Measurements from ENCODE around the gene CDC37L1.

- TF ChIP-seq CTCF (IDR thresholded peaks at IDR 0.05), result no peak
- TF ChIP-seq TAF1 (IDR thresholded peaks at IDR 0.05; ENCODE audit: borderline replicate concordance, low read depth, low read length), result no peak
- TF ChIP-seq, protein P1, sequence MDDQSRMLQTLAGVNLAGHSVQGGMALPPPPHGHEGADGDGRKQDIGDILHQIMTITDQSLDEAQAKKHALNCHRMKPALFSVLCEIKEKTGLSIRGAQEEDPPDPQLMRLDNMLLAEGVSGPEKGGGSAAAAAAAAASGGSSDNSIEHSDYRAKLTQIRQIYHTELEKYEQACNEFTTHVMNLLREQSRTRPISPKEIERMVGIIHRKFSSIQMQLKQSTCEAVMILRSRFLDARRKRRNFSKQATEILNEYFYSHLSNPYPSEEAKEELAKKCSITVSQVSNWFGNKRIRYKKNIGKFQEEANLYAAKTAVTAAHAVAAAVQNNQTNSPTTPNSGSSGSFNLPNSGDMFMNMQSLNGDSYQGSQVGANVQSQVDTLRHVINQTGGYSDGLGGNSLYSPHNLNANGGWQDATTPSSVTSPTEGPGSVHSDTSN (IDR thresholded peaks at IDR 0.05), result no peak
- TF ChIP-seq FOXJ3 (CRISPR knock-in tag; IDR thresholded peaks at IDR 0.05), result no peak
- TF ChIP-seq, protein P2, sequence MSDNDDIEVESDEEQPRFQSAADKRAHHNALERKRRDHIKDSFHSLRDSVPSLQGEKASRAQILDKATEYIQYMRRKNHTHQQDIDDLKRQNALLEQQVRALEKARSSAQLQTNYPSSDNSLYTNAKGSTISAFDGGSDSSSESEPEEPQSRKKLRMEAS (IDR thresholded peaks at IDR 0.05; ENCODE audit: low read depth), result no peak
- no peak for TF ChIP-seq FOXM1 (IDR thresholded peaks at IDR 0.05; ENCODE audit: low read depth)
Measured at GRCh38 chr9:4701526-4701925, 22.2 kb downstream of the CDC37L1 start.
